ENCODE data around the gene CSRP3.

The CSRP3 gene

DNA sequence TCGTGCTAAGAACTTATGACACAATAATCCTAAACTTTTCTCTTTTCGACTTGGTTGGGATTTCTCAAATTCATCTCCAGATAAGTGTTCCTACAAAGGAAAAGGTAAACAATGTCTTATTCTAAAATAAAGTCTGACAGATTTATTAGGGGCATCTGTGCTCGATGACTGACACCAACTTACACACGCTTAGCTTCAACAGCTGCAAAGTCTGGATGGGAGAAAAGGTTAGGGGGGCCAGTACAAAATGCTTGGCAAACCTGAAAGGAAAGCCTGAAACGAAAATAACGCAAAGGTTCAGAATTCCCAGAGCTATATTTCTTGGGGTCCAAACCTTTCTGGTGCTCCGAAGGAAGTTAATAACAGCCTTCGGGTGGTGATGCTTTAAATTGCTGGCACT is 35.6 kb upstream of the CSRP3 start:
- no peaks in the 10 kb centered on the region for H3K36me3 ChIP-seq (ENCODE audit: insufficient read depth, low read length)

DNA sequence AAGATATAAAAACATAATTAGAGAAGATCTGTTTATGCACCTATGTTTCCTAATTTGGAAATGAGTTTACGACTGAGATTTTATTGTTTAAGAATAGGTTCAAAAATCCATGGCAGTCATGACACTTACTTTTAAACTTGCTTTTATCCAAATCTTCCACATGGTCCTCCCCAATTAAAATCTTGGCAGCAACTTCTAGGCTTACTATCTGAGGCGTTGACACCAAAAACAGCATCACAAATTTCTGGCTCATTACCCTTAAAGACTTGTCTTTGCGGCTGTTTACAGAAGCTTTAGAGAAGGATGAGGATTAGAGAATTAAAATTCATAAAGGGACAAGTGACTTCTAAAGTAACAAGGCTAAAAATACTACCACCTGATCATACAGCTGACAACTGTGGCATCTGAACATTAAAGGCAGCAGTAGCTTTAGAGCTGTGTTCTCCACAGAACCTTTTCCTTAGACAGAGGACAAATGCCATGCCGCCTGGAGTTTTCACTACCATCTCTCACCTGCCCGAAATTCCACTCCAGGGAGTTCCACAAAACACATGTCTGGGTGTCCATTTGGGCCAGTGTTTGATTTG is 32.5 kb upstream of the CSRP3 start:
- H3K9ac ChIP-seq (ENCODE audit: low read depth, low read length) = no peak overlapping the region
- H3K36me3 ChIP-seq (ENCODE audit: insufficient read depth, low read length) = no peaks in the 10 kb centered on the region
- no peaks in the 10 kb centered on the region for H3K9me3 ChIP-seq (ENCODE audit: control insufficient read depth, insufficient read depth, low read length)
- H3K4me1 ChIP-seq (ENCODE audit: insufficient read depth, low read length) = no peaks in the 10 kb centered on the region

More for the DNA sequence above, 35.6 kb upstream of the CSRP3 start:
- Histone ChIP-seq H3K4me1 (ENCODE audit: insufficient read depth, low read length) (no peaks in the 10 kb centered on the region), H3K9me3 (ENCODE audit: control insufficient read depth, insufficient read depth, low read length) (no peaks in the 10 kb centered on the region), H3K9ac (ENCODE audit: low read depth, low read length) (no peak overlapping the region)

DNA sequence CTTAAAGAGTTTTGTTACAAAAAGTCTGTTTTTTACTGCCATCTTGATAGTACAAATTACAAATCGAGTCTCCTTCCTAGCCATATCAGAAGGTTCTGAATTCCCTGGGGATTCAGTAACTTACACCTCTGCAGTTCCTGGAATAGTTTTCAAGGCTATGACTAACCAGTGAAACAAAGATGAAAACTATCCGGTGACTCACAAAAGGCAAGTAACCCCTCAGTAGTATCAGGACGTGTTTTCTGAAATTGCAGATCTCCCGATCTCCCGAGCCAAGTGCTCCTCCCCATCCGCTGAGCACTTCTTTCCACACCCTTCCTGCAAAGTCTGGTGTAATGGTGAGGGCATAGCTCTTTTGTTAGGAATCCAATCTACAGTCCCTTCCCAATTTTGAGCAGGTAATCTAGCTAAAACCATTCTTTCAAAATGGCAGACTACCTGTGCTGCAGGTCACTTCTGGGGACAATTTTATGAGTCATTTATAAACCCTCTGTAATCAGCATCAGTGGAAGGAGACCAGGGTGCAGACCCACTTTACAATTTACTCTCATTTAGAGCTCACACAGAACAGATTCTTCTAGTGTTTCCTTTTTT is 31.2 kb upstream of the CSRP3 start:
- H3K9ac ChIP-seq (ENCODE audit: low read depth, low read length) = no peak overlapping the region
- no peaks in the 10 kb centered on the region for H3K36me3 ChIP-seq (ENCODE audit: insufficient read depth, low read length)
- H3K4me1 ChIP-seq (ENCODE audit: insufficient read depth, low read length) = no peaks in the 10 kb centered on the region

DNA sequence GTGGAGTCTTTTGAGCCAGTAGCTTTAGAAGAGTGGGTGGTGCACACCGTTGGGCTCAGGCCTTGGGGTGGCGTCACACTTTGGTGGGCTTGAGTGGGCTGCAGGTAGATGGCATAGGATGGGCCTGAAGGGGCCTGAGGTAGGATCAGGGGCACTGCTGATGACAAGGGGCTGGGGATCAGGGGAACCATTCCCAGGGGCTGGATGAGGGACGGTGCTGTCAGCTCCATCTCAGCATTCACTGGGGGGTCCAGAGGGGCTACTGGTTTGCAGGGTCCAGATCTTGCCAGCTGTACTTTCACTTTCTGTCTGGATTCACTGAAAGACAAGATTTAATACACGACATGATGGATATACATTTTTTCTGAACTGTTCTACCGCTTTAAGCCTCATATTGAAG is 27.9 kb upstream of the CSRP3 start:
- no peaks in the 10 kb centered on the region for H3K9me3 ChIP-seq (ENCODE audit: control insufficient read depth, insufficient read depth, low read length)
- no peaks in the 10 kb centered on the region for H3K4me1 ChIP-seq (ENCODE audit: insufficient read depth, low read length)
- no peak overlapping the region for H3K9ac ChIP-seq (ENCODE audit: low read depth, low read length)
- H3K36me3 ChIP-seq (ENCODE audit: insufficient read depth, low read length) = no peaks in the 10 kb centered on the region; the same call in 1 of the 2 replicates

More for the DNA sequence above, 31.2 kb upstream of the CSRP3 start:
- H3K9me3 ChIP-seq (ENCODE audit: control insufficient read depth, insufficient read depth, low read length) = no peaks in the 10 kb centered on the region

- Histone ChIP-seq H3K36me3 (ENCODE audit: insufficient read depth, low read length) (no peaks in the 10 kb centered on the region; the same call in 1 of the 2 replicates), H3K9me3 (ENCODE audit: control insufficient read depth, insufficient read depth, low read length) (no peaks in the 10 kb centered on the region), H3K9ac (ENCODE audit: low read depth, low read length) (no peak overlapping the region), H3K4me1 (ENCODE audit: insufficient read depth, low read length) (no peaks in the 10 kb centered on the region)
These were observed 27.2 kb upstream of the CSRP3 start for GRCh38 chr11:19228968-19229367.

GRCh38 chr11:19226378-19227195 is 24.8 kb upstream of the CSRP3 start:
- H3K36me3 ChIP-seq (ENCODE audit: insufficient read depth, low read length) = no peaks in the 10 kb centered on the region; the same call in 1 of the 2 replicates
- H3K9me3 ChIP-seq (ENCODE audit: control insufficient read depth, insufficient read depth, low read length) = no peaks in the 10 kb centered on the region; the same call in 1 of the 2 replicates
- H3K4me1 ChIP-seq (ENCODE audit: insufficient read depth, low read length) = no peaks in the 10 kb centered on the region

GRCh38 chr11:19225581-19225980 is 23.8 kb upstream of the CSRP3 start:
- Histone ChIP-seq H3K9me3 (ENCODE audit: control insufficient read depth, insufficient read depth, low read length) (no peaks in the 10 kb centered on the region; the same call in 1 of the 2 replicates), H3K36me3 (ENCODE audit: insufficient read depth, low read length) (no peaks in the 10 kb centered on the region; the same call in 1 of the 2 replicates), H3K4me1 (ENCODE audit: insufficient read depth, low read length) (no peaks in the 10 kb centered on the region), H3K9ac (ENCODE audit: low read depth, low read length) (no peak overlapping the region)

More at GRCh38 chr11:19226378-19227195, 24.8 kb upstream of the CSRP3 start:
- no peak overlapping the region for H3K9ac ChIP-seq (ENCODE audit: low read depth, low read length)

GRCh38 chr11:19225123-19225522 is 23.3 kb upstream of the CSRP3 start:
- no peaks in the 10 kb centered on the region; the same call in 1 of the 2 replicates for H3K9me3 ChIP-seq (ENCODE audit: control insufficient read depth, insufficient read depth, low read length)
- no peaks in the 10 kb centered on the region for H3K4me1 ChIP-seq (ENCODE audit: insufficient read depth, low read length)
- H3K9ac ChIP-seq (ENCODE audit: low read depth, low read length) = no peak overlapping the region
- no peaks in the 10 kb centered on the region; the same call in 1 of the 2 replicates for H3K36me3 ChIP-seq (ENCODE audit: insufficient read depth, low read length)

GRCh38 chr11:19220903-19221724 is 19.3 kb upstream of the CSRP3 start:
- no peaks in the 10 kb centered on the region for H3K4me1 ChIP-seq (ENCODE audit: insufficient read depth, low read length)
- H3K9ac ChIP-seq (ENCODE audit: low read depth, low read length) = no peak overlapping the region
- H3K36me3 ChIP-seq (ENCODE audit: insufficient read depth, low read length) = no peaks in the 10 kb centered on the region; the same call in 1 of the 2 replicates
- no peaks in the 10 kb centered on the region; the same call in 1 of the 2 replicates for H3K9me3 ChIP-seq (ENCODE audit: control insufficient read depth, insufficient read depth, low read length)

DNA sequence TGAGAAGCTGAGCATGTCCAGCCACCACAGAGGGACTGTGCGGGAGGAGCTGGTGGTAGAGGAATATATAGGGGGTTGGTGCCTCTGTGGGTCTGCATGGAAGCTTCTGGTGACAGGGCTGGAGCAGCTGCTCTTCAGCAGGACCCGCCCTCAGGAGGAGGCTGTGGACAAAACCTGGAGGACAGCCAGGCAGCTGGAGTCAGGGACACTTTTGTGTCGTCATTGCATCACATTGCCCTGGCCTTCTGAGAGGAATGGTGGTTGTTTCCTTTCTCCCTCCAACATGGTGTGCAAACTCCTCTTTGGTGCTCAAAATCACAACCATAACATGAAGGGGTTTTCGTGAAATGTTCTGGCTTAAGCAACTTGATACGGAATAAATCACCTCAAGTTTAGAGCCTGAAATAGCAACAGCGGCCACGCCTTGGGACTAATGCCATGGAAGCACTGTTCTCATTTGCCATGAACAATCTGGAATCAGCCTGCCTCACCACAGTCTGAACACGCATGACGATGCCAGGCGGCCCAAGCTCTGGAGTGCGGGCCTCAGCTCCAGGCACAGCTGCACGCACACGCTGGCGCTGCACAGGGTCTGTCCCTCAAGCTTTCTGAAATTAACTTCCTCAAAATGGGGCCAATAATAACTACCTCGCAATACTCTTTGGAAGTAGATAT is 17.1 kb upstream of the CSRP3 start:
- Histone ChIP-seq H3K36me3 (ENCODE audit: insufficient read depth, low read length) (no peaks in the 10 kb centered on the region), H3K9ac (ENCODE audit: low read depth, low read length) (no peak overlapping the region), H3K9me3 (ENCODE audit: control insufficient read depth, insufficient read depth, low read length) (no peaks in the 10 kb centered on the region; the same call in 1 of the 2 replicates), H3K4me1 (ENCODE audit: insufficient read depth, low read length) (no peaks in the 10 kb centered on the region)

GRCh38 chr11:19218216-19218615 is 16.4 kb upstream of the CSRP3 start:
- Histone ChIP-seq H3K4me1 (ENCODE audit: insufficient read depth, low read length) (no peaks in the 10 kb centered on the region), H3K9me3 (ENCODE audit: control insufficient read depth, insufficient read depth, low read length) (no peaks in the 10 kb centered on the region; the same call in 1 of the 2 replicates), H3K36me3 (ENCODE audit: insufficient read depth, low read length) (no peaks in the 10 kb centered on the region), H3K9ac (ENCODE audit: low read depth, low read length) (no peak overlapping the region)

- no peak overlapping the region for H3K9ac ChIP-seq (ENCODE audit: low read depth, low read length)
- no peaks in the 10 kb centered on the region for H3K36me3 ChIP-seq (ENCODE audit: insufficient read depth, low read length)
- no peaks in the 10 kb centered on the region for H3K4me1 ChIP-seq (ENCODE audit: insufficient read depth, low read length)
- H3K9me3 ChIP-seq (ENCODE audit: control insufficient read depth, insufficient read depth, low read length) = no peaks in the 10 kb centered on the region
These were observed 15.1 kb upstream of the CSRP3 start for GRCh38 chr11:19216709-19217374.

DNA sequence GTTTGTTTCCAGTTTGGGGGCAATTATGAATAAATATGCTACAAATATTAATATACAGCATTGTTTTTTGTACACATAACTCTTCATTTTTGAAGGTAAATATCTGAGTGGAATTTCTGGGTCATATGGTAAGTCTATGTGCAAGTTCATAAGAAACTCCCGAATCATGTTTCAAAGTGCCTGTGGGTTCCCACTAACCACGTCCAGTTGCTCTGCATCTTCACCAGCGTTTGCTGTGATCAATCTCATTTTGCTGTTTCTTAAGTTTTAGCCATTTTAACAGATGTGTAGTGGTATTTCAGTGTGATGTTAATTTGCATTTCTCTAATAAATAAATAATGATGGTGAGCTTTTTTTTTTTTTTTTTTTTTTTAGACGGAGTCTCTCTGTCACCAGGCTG is 14.2 kb upstream of the CSRP3 start:
- no peaks in the 10 kb centered on the region for H3K4me1 ChIP-seq (ENCODE audit: insufficient read depth, low read length)
- H3K9me3 ChIP-seq (ENCODE audit: control insufficient read depth, insufficient read depth, low read length) = no peaks in the 10 kb centered on the region
- H3K36me3 ChIP-seq (ENCODE audit: insufficient read depth, low read length) = no peaks in the 10 kb centered on the region
- H3K9ac ChIP-seq (ENCODE audit: low read depth, low read length) = no peak overlapping the region

Data from ES-I3 (cell line).